ENCODE data around the gene HMX3.
A peak's percentile ranks its signal among the peaks of the same experiment; 100 is the strongest.

The HMX3 gene

DNA sequence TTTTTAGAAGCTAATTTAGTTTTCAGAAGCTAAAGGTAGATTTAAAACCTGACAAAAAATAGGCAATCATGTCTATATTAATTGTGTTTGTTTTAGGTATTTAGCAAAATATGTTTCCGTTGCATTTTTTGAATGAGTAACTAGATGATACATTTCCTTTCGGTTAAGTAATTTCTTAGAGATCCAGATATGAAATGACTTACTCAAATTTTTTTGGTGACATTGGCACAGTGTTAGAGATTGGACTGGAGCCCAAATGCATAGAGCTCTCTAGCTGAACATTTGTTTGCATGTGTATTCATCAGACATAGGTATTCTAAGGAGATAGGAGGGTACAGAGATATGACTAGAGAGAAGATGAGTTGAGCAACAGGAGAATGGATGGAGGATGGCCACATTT, 20.3 kb downstream of the HMX3 start:
- Histone ChIP-seq H3K9me3 (ENCODE audit: insufficient read depth, low read length, severe bottlenecking) (no peaks in the 10 kb centered on the region), H3K4me3 (ENCODE audit: low read depth in 1 of 2, low read length in 2 of 2) (peak overlapping the region; percentile 73 to 90; a peak in 3 of 4 replicates), H3K36me3 (ENCODE audit: insufficient read depth, low read length) (peaks cover 66% of the 10 kb centered on the region), H3K9ac (ENCODE audit: low read depth, low read length) (peak overlapping the region; percentile 94), H3K4me1 (ENCODE audit: insufficient read depth, low read length) (peaks cover 69% of the 10 kb centered on the region), H3K4me2 (ENCODE audit: insufficient read depth, low read length) (peak overlapping the region; percentile 83), H2AFZ (ENCODE audit: low read depth, low read length) (no peak overlapping the region), H3K79me2 (ENCODE audit: insufficient read depth, low read length) (peaks cover 69% of the 10 kb centered on the region), H4K20me1 (ENCODE audit: insufficient read depth, low read length) (peaks cover 41% of the 10 kb centered on the region), H3K27ac (ENCODE audit: low read length) (peak overlapping the region; percentile 43; the same call in 1 of the 2 replicates), H3K27me3 (ENCODE audit: insufficient read depth, low read length, poor library complexity) (no peaks in the 10 kb centered on the region)
- no peak for TF ChIP-seq CTCF (IDR thresholded peaks at IDR 0.05; ENCODE audit: borderline replicate concordance, extremely low read depth, low read length, poor library complexity, severe bottlenecking)
- TF ChIP-seq EZH2 (IDR thresholded peaks at IDR 0.05; ENCODE audit: borderline replicate concordance, low read depth, low read length, severe bottlenecking), result no peak
- ATAC-seq (ENCODE audit: insufficient read depth, low read depth) (no peak), DNase-seq (no peak)

DNA sequence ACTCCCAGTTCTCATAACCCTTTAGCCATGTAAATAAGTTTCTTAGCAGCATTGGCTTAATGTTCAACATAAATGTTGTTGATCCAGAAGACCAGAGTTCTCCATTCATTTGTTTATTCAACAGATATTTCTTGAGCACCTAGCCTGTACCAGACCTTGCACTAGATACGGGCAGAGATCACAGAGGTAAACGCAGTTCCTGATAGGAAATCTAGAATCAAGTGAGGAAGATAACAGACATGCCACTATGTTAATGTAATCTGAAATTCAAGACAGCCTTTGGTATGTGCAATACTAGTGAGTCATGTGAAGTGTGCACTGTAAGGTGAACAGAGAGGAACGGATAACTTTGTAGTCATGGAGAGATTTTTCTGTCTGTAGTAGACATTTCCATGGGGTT, 21.4 kb downstream of the HMX3 start:
- Histone ChIP-seq H3K9me3 (ENCODE audit: insufficient read depth, low read length, severe bottlenecking) (no peaks in the 10 kb centered on the region), H3K4me2 (ENCODE audit: insufficient read depth, low read length) (peak overlapping the region; percentile 83), H2AFZ (ENCODE audit: low read depth, low read length) (no peak overlapping the region), H4K20me1 (ENCODE audit: insufficient read depth, low read length) (peaks cover 49% of the 10 kb centered on the region), H3K4me1 (ENCODE audit: insufficient read depth, low read length) (peaks cover 76% of the 10 kb centered on the region), H3K9ac (ENCODE audit: low read depth, low read length) (no peak overlapping the region; the same call in 1 of the 2 replicates), H3K27ac (ENCODE audit: low read length) (no peak overlapping the region), H3K4me3 (ENCODE audit: low read depth in 1 of 2, low read length in 2 of 2) (peak overlapping the region in 1 of 2 experiments; percentile 90; a peak in 2 of 4 replicates), H3K36me3 (ENCODE audit: insufficient read depth, low read length) (peaks cover 77% of the 10 kb centered on the region), H3K27me3 (ENCODE audit: insufficient read depth, low read length, poor library complexity) (no peaks in the 10 kb centered on the region), H3K79me2 (ENCODE audit: insufficient read depth, low read length) (peaks cover 81% of the 10 kb centered on the region)
- ATAC-seq (ENCODE audit: insufficient read depth, low read depth) (no peak), DNase-seq (no peak)
- TF ChIP-seq EZH2 (IDR thresholded peaks at IDR 0.05; ENCODE audit: borderline replicate concordance, low read depth, low read length, severe bottlenecking) (no peak), CTCF (IDR thresholded peaks at IDR 0.05; ENCODE audit: borderline replicate concordance, extremely low read depth, low read length, poor library complexity, severe bottlenecking) (no peak)

GRCh38 chr10:123158682-123159081, 22.9 kb downstream of the HMX3 start:
- no peak for ATAC-seq (ENCODE audit: insufficient read depth, low read depth)
- Histone ChIP-seq H3K4me3 (ENCODE audit: low read depth in 1 of 2, low read length in 2 of 2) (peak overlapping the region in 1 of 2 experiments; percentile 90; a peak in 1 of 4 replicates), H3K27ac (ENCODE audit: low read length) (no peak overlapping the region; the same call in 1 of the 2 replicates), H2AFZ (ENCODE audit: low read depth, low read length) (no peak overlapping the region), H3K27me3 (ENCODE audit: insufficient read depth, low read length, poor library complexity) (no peaks in the 10 kb centered on the region), H3K36me3 (ENCODE audit: insufficient read depth, low read length) (peaks cover 92% of the 10 kb centered on the region), H3K9ac (ENCODE audit: low read depth, low read length) (peak overlapping the region; percentile 4), H3K9me3 (ENCODE audit: insufficient read depth, low read length, severe bottlenecking) (no peaks in the 10 kb centered on the region), H3K79me2 (ENCODE audit: insufficient read depth, low read length) (peaks cover 95% of the 10 kb centered on the region), H3K4me1 (ENCODE audit: insufficient read depth, low read length) (peaks cover 71% of the 10 kb centered on the region), H4K20me1 (ENCODE audit: insufficient read depth, low read length) (peaks cover 53% of the 10 kb centered on the region), H3K4me2 (ENCODE audit: insufficient read depth, low read length) (peak overlapping the region; percentile 83)
- DNase-seq, result no peak
- TF ChIP-seq EZH2 (IDR thresholded peaks at IDR 0.05; ENCODE audit: borderline replicate concordance, low read depth, low read length, severe bottlenecking) (no peak), CTCF (IDR thresholded peaks at IDR 0.05; ENCODE audit: borderline replicate concordance, extremely low read depth, low read length, poor library complexity, severe bottlenecking) (no peak)

Measured in DND-41 (cell line).